IPS DF 6.9 (cell line): ENCODE measurements around the gene LDLRAP1.
A peak's percentile ranks its signal among the peaks of the same experiment; 100 is the strongest.

Experiments
- DNase-seq: peaks from one replicate; pipeline ENCODE4 v3.0.0-alpha.2; 2013; ENCODE audit warnings: low read depth, low spot score
- H3K27ac ChIP-seq: one replicate; pipeline ENCODE4 v1.5.1; 2013; ENCODE audit warnings: low read length, control low read depth
- H3K27me3 ChIP-seq: 2 replicates; pipeline ENCODE4 v1.6.1; 2013; ENCODE audit warnings: mild to moderate bottlenecking, low read length; ENCODE audit not compliant: control insufficient read depth, insufficient read depth
- H3K36me3 ChIP-seq: 2 replicates; pipeline ENCODE4 v1.6.1; 2013; ENCODE audit warnings: low read length; ENCODE audit not compliant: control insufficient read depth, insufficient read depth
- H3K4me1 ChIP-seq: 2 replicates; pipeline ENCODE4 v1.6.1; 2013; ENCODE audit warnings: low read length; ENCODE audit not compliant: control insufficient read depth, insufficient read depth
- H3K4me3 ChIP-seq: 2 replicates; pipeline ENCODE4 v1.5.1; 2013; ENCODE audit warnings: mild to moderate bottlenecking, low read length
- H3K9me3 ChIP-seq: 2 replicates; pipeline ENCODE4 v1.6.1; 2013; ENCODE audit warnings: low read length, inconsistent platforms; ENCODE audit not compliant: control insufficient read depth, insufficient read depth
- WGBS: extraction: QIAGEN DNeasy Blood & Tissue Kit; methylation state at CpG from one replicate; pipeline ENCODE4 v1.1.7; 2013; ENCODE audit warnings: mixed read lengths, missing lambda C conversion rate; ENCODE audit not compliant: insufficient read length, insufficient coverage; 5-methylcytosine and 5-hydroxymethylcytosine counted together

Gene LDLRAP1

GRCh38 chr1:25532970-25533369 lies 10.4 kb upstream of the LDLRAP1 start:
- no CpG with 5 or more reads among the region's 3 CpGs for WGBS
- H3K4me1 ChIP-seq: peaks cover 8% of the 10 kb centered on the region
- H3K9me3 ChIP-seq: no peaks in the 10 kb centered on the region
- no peak overlapping the region for H3K4me3 ChIP-seq
- no peaks in the 10 kb centered on the region for H3K36me3 ChIP-seq
- no peak overlapping the region for H3K27ac ChIP-seq
- no peaks in the 10 kb centered on the region for H3K27me3 ChIP-seq
- no peak for DNase-seq

DNA sequence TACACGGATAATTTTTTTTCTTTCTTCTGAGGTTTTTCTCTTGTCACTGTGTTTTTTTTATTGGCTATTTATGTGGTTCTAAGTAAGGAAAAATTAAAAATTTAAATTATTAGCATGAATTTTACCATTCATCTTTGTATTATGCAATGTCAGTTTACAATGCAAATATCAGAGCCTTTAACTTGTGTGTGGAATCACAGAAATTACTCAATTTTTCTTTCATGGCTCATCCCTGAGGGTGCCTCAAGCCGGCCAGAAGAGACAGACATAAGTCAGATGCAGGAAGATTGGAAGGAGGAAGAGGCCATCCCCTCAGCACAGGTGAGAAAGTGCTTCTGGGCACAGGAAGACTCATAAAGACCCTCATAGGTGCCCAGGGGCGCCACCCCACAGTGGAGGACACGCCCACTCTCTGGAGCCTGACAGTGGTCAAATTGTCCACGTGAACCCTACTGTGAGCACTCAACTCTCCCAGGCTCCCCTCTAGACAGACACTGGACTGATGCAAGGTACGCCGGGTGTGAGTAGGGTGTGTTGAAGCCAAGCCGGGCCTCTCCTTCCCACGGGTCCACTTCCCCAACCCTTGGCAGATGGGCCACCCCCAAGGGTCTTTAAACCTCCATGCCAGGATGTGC lies 9.5 kb upstream of the LDLRAP1 start:
- no peak overlapping the region for H3K4me3 ChIP-seq
- DNase-seq: no peak
- H3K9me3 ChIP-seq: no peaks in the 10 kb centered on the region
- no peaks in the 10 kb centered on the region for H3K27me3 ChIP-seq
- no CpG with 5 or more reads among the region's 9 CpGs for WGBS
- no peaks in the 10 kb centered on the region for H3K36me3 ChIP-seq
- H3K4me1 ChIP-seq: peaks cover 8% of the 10 kb centered on the region
- no peak overlapping the region for H3K27ac ChIP-seq

GRCh38 chr1:25534410-25534788 lies 9.0 kb upstream of the LDLRAP1 start:
- no CpG with 5 or more reads among the region's 4 CpGs for WGBS
- Histone ChIP-seq H3K4me3 (no peak overlapping the region), H3K27ac (no peak overlapping the region), H3K9me3 (no peaks in the 10 kb centered on the region), H3K27me3 (no peaks in the 10 kb centered on the region), H3K36me3 (no peaks in the 10 kb centered on the region), H3K4me1 (peaks cover 6% of the 10 kb centered on the region)
- no peak for DNase-seq

- no peaks in the 10 kb centered on the region for H3K9me3 ChIP-seq
- WGBS: no CpG with 5 or more reads among the region's 3 CpGs
- no peaks in the 10 kb centered on the region for H3K36me3 ChIP-seq
These were observed 7.3 kb upstream of the LDLRAP1 start for GRCh38 chr1:25536124-25536523.

DNA sequence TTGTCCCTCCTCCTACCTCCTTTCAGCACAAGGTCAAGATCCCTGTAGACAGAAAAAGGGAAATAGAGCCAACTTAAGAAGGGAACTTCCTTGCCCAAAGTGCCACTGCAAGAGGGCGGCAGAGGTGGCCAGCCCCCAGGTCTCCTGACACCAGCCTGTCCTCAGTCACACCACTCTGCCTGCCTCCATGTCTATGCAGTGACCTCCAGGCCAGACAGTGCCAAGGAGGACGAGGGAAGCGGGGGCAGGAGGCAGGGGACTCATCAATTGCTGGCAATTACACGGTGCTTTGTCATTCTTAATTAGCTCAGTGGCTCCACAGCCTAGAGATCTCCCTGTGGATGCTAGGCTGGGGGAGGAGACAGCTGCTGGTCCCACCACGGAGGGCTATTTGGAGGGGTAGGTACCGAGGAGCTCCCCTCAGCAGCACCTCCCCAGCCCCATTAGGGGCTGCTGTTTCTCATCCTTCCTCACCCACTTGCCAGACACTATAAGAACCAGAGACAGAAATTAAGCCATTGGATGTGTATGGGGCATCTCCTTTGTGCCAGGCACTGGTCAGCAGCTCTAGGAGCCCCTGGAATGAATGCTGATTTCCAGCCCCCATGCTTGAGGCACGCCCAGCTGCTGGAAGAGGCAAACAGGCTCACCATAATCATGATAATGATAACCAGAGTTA lies 6.1 kb upstream of the LDLRAP1 start:
- H3K4me3 ChIP-seq: no peak overlapping the region
- no peaks in the 10 kb centered on the region for H3K9me3 ChIP-seq
- no CpG with 5 or more reads among the region's 7 CpGs for WGBS
- H3K36me3 ChIP-seq: no peaks in the 10 kb centered on the region
- no peak overlapping the region for H3K27ac ChIP-seq
- H3K4me1 ChIP-seq: peaks cover 4% of the 10 kb centered on the region
- no peak for DNase-seq
- H3K27me3 ChIP-seq: no peaks in the 10 kb centered on the region

More at GRCh38 chr1:25536124-25536523, 7.3 kb upstream of the LDLRAP1 start:
- no peak for DNase-seq
- no peak overlapping the region for H3K27ac ChIP-seq
- peaks cover 4% of the 10 kb centered on the region for H3K4me1 ChIP-seq
- no peaks in the 10 kb centered on the region for H3K27me3 ChIP-seq
- H3K4me3 ChIP-seq: no peak overlapping the region

DNA sequence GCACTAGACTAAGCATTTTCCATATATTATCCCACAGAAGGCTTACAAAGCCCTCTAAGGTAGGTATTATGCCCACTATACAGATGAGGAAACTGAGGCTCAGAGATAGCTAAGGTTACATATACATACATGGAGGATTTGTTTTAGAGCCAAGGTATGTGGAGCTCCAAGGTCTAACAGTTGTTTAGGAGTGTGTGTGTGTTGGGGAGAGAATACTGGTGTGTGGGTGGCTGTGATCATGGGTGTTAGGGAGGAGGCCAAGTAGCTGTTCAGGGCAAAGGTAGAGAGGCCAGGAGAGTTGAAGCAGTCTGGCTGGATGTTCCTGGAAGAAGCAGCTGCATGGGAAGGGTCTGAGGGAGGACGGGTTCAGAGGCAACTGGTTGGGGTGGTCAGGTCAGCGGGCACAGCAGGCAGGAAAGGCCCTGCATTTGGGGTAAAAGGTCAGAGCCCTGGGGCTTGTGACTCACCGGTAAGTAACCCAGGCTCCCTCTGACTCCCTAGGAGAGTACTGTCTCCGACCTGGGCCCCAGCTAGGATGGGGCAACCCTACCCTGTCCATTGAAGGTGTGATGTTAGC lies 5.1 kb upstream of the LDLRAP1 start:
- H3K36me3 ChIP-seq: no peaks in the 10 kb centered on the region
- WGBS: no CpG with 5 or more reads among the region's 4 CpGs
- no peak overlapping the region for H3K4me3 ChIP-seq
- H3K27me3 ChIP-seq: 0 out of 2 replicates have a peak, but pooled peaks cover 1% of the 10 kb centered on the region
- peaks cover 4% of the 10 kb centered on the region; the same call in 1 of the 2 replicates for H3K4me1 ChIP-seq
- no peak for DNase-seq
- no peaks in the 10 kb centered on the region for H3K9me3 ChIP-seq
- no peak overlapping the region for H3K27ac ChIP-seq

DNA sequence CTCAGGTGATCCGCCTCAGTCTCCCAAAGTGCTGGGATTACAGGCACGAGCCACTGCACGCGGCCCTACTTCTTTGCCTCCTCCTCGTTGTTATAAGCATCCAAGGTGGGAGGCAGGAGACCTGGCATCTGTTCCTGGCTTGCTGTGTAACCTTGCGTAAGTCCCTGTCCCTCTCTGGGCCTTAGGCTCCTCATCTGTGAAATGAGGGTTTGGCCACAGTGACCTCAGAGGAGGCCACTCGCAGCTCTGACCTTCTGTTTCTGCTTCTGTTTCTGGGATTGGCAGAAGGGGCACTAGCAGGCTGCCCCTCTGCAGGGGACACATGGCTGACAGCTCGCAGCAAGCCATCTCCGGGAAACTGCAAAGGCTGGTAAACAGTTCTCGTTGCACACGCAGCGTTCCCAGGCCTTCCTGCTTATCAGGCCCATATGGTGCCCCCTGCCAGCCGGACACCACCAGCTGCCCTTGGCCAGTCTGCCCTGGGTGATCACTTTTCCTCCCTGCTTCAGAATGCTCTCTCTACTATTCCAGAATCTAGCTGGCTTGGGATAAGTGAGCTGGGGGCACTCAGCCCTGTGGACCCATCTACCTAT lies 2.6 kb upstream of the LDLRAP1 start:
- no peak for DNase-seq
- WGBS: no CpG with 5 or more reads among the region's 13 CpGs
- H3K4me1 ChIP-seq: peaks cover 8% of the 10 kb centered on the region
- H3K4me3 ChIP-seq: no peak overlapping the region
- 0 out of 2 replicates have a peak, but pooled peaks cover 1% of the 10 kb centered on the region for H3K27me3 ChIP-seq
- H3K36me3 ChIP-seq: no peaks in the 10 kb centered on the region
- no peaks in the 10 kb centered on the region for H3K9me3 ChIP-seq
- H3K27ac ChIP-seq: no peak overlapping the region

GRCh38 chr1:25541425-25541824 lies 2.0 kb upstream of the LDLRAP1 start:
- 0 out of 2 replicates have a peak, but pooled peaks cover 1% of the 10 kb centered on the region for H3K27me3 ChIP-seq
- no peak for DNase-seq
- no peaks in the 10 kb centered on the region for H3K36me3 ChIP-seq
- no peak overlapping the region for H3K27ac ChIP-seq
- no CpG with 5 or more reads among the region's 1 CpG for WGBS
- H3K4me1 ChIP-seq: peaks cover 8% of the 10 kb centered on the region
- no peak overlapping the region for H3K4me3 ChIP-seq
- no peaks in the 10 kb centered on the region for H3K9me3 ChIP-seq

DNA sequence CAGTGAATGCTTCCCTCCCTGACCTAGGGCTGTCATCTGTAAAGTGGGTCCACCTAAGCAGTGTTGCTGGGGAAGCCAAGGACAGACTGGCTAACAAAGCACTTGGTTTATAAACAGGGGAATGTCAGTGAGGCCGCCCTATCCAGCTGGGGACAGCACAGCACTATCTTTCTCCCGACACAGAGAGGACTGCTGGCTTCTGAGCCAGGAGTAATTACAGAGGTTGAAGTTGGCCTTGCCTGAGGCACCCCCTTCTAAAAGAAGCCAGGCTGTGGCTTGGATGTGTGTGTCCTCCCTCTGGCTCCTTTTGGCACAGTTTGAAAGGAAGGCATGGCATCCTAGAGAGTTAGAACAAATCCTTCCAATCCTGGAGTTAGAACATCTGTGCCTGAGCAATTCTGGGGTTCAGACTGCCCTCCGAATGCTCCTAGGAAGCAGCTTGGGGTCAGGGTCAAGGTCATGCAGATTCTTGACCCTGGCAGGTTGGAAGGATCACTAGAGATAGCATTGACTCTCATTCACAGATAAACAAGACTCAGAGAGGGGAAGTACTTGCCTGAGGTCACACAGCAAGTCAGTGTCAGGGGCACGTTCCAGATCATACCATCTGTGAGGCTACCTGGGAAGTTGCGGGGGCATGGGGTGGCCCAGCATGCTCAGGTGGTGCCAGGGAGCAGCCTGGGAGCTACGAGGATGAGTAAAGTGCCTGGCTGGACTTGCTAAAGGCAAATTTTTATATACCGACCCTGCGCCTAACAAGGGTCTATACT lies 1.3 kb upstream of the LDLRAP1 start:
- H3K9me3 ChIP-seq: no peaks in the 10 kb centered on the region
- no CpG with 5 or more reads among the region's 8 CpGs for WGBS

GRCh38 chr1:25543005-25543424 lies 391 bp upstream of the LDLRAP1 start:
- DNase-seq: no peak
- H3K4me3 ChIP-seq: peak overlapping the region; percentile 5; the same call in 1 of the 2 replicates
- 0 out of 2 replicates have a peak, but pooled peaks cover 1% of the 10 kb centered on the region for H3K27me3 ChIP-seq
- no peaks in the 10 kb centered on the region for H3K9me3 ChIP-seq
- H3K36me3 ChIP-seq: no peaks in the 10 kb centered on the region
- H3K4me1 ChIP-seq: peaks cover 4% of the 10 kb centered on the region; the same call in 1 of the 2 replicates
- no CpG with 5 or more reads among the region's 7 CpGs for WGBS
- H3K27ac ChIP-seq: no peak overlapping the region

More for the DNA sequence above, 1.3 kb upstream of the LDLRAP1 start:
- H3K4me1 ChIP-seq: peaks cover 5% of the 10 kb centered on the region
- no peak for DNase-seq
- H3K27ac ChIP-seq: no peak overlapping the region
- 0 out of 2 replicates have a peak, but pooled peaks cover 1% of the 10 kb centered on the region for H3K27me3 ChIP-seq
- no peak overlapping the region for H3K4me3 ChIP-seq
- no peaks in the 10 kb centered on the region for H3K36me3 ChIP-seq
